ENCODE measurements around the gene SYT13. TPM values are rescaled to one million over a fixed set of nuclear protein-coding genes. Genes with fewer than 3 reads are reported as not detected.
A peak's percentile ranks its signal among the peaks of the same experiment; 100 is the strongest.

The SYT13 gene
- total RNA-seq, 1 donor from 2014 or later, result 6.4 TPM

- DNase-seq (no peak), ATAC-seq (ENCODE audit: poor library complexity) (no peak)
- intact Hi-C loops (cut with DNase I), result no loop called here
Measured at GRCh38 chr11:45318516-45318915, 32.4 kb upstream of the SYT13 start.

GRCh38 chr11:45316258-45316657, 30.1 kb upstream of the SYT13 start:
- intact Hi-C loops (cut with DNase I), result no loop called here
- DNase-seq (no peak), ATAC-seq (ENCODE audit: poor library complexity) (no peak)

DNA sequence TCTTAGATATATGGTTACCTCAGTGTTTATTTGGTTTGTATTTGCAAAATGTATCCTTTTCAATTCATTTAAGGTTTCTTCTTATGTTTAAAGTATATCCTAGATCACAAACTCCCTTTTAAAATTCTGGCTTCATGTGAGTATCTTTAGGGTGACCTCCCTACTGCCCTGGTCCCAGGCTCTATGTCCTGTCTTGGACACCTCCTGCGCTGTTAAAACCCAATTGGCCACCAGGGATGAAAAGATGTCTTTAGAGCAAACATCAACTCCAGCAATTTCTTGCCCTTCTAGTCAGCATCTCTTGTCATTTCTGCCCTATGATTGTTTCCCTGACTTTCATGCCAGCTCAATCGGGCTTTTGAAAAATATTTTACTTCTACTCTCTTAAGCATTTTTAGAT, 28.8 kb upstream of the SYT13 start:
- no peak for ATAC-seq (ENCODE audit: poor library complexity)
- DNase-seq, result no peak
- intact Hi-C loops (cut with DNase I), result no loop called here

GRCh38 chr11:45313171-45313865, 27.2 kb upstream of the SYT13 start:
- DNase-seq (no peak), ATAC-seq (ENCODE audit: poor library complexity) (no peak)
- intact Hi-C loops (cut with DNase I), result no loop called here

DNA sequence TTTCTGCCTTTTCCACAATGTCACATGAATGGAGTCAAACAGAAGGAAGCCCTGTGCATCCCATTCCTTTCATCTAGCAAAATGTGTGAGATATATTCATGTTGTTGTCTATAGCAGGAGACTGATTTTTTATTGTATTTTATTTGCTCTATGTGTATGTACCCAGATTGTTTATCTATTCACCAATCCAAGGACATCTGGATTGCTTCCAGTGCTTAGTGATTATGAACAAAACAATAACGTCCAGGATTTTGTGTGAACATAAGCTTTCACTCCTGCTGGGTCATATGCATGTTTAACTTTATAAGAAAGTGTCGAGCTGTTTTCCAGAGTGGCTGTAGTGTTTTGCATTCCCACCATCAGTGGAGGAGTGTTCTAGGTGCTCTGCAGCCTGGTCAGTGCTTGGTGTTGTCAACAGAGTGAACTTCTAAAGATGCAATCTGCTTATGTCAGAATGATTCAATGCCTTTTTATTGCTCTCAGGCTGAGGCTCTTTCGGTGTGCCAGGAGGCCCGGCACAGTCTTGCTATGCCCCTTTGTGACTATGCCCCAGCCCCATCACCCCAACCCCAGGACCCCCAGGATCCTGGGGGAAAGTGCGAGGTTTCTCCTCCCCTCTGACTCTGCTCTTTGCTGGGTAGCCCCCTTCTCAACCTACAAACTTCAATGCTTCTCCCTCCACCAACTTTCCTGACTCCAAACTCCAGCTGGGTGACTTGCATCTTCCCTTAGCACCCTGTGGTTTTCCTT, 19.9 kb upstream of the SYT13 start:
- DNase-seq (no peak), ATAC-seq (ENCODE audit: poor library complexity) (no peak)
- intact Hi-C loops (cut with DNase I), result no loop called here

DNA sequence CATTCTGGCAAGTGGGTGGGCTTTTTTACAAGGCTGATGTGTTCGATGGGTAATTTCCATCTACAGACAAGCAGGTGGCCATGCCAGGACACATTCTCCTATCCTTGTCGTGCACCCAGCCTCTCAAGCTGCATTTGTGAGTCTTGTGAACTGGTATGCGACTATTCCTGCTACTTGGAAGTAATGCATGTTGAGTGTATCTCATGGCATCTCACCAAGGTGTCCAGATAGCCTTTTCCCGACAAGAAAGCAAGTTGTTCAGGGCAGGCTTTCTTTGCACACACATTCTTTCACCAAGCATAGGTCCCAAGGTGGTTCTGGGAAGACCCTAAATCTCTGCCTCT, 18.8 kb upstream of the SYT13 start:
- DNase-seq, result no peak
- intact Hi-C loops (cut with DNase I), result no loop called here

GRCh38 chr11:45304111-45304991, 18.2 kb upstream of the SYT13 start:
- intact Hi-C loops (cut with DNase I), result no loop called here
- ATAC-seq (ENCODE audit: poor library complexity), result no peak

More for the DNA sequence above, 18.8 kb upstream of the SYT13 start:
- no peak for ATAC-seq (ENCODE audit: poor library complexity)

DNA sequence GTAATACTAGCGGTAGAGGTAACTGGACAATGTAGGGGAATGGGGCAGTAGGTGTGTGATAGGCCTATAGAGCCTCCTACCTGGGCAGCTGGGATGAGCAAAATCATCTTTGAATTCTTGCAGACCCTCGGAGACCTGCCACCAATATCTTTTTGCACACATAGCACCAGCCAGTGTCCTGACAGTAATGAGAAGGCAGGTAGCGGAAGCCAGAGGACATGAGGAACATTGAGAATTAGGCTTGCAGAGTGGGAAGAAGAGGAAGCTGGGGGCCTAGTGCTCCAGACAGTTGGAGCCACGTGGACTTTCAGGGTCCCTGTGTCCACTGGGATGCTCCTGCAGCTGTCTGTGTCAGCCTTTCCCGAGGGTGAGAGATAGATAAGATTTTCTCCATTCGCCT, 17.2 kb upstream of the SYT13 start:
- no peak for DNase-seq
- intact Hi-C loops (cut with DNase I), result no loop called here
- ATAC-seq (ENCODE audit: poor library complexity), result no peak

More at GRCh38 chr11:45304111-45304991, 18.2 kb upstream of the SYT13 start:
- no peak for DNase-seq

- ATAC-seq (ENCODE audit: poor library complexity), result no peak
- DNase-seq, result no peak
- intact Hi-C loops (cut with DNase I), result no loop called here
Measured at GRCh38 chr11:45301537-45302246, 15.6 kb upstream of the SYT13 start.

GRCh38 chr11:45300715-45301114, 14.6 kb upstream of the SYT13 start:
- intact Hi-C loops (cut with DNase I), result no loop called here
- no peak for ATAC-seq (ENCODE audit: poor library complexity)
- DNase-seq, result no peak

DNA sequence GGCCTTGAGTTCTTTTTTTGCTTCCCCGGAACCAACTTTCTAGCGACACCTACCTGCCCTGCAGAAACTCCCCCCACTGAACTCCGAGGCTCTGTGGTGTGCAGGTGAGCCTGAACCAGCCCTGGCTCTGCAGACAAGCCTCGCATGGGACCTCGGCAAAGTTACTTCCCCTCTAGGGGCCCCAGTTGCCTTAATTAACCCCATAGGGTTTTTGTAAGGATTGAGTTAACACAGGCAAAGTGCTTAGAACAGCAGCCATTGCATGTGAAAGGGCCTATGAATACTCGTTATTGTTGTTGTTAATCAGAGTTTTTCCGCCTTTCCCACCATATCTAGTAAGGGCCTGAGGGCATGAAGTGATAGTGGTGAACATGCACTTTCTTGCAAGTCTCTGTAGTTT, 12.6 kb upstream of the SYT13 start:
- intact Hi-C loops (cut with DNase I), result loop anchor here (10.0 kb wide), 1 partner anchor 364 kb away; no protein-coding TSS in a partner anchor
- ATAC-seq (ENCODE audit: poor library complexity) (no peak), DNase-seq (no peak)

DNA sequence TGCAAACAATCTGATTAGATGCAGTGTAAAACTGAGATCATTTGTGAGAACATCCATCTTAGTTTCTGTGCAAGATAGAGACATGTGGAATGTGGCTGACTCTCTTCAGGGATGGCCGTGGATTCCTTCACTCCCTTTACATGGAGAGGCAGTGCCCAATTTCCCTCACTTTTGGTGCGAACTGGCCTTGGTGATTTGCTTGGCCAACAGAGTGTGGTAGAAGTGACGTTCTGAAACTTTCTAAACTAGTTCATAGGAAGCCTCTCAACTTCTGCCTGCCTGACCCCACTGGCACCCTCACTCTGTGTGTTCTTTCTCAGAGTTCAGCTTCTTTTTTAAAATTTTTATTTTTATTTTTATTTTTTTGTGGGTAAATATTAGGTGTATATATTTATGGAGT, 9.9 kb upstream of the SYT13 start:
- intact Hi-C loops (cut with DNase I), result loop anchor here (10.0 kb wide), 1 partner anchor 361 kb away; no protein-coding TSS in a partner anchor
- ATAC-seq (ENCODE audit: poor library complexity), result no peak

GRCh38 chr11:45294499-45294898, 8.4 kb upstream of the SYT13 start:
- intact Hi-C loops (cut with DNase I), result loop anchor here (10.0 kb wide), 1 partner anchor 360 kb away; no protein-coding TSS in a partner anchor
- DNase-seq, result no peak
- ATAC-seq (ENCODE audit: poor library complexity), result no peak

More for the DNA sequence above, 9.9 kb upstream of the SYT13 start:
- no peak for DNase-seq

- DNase-seq (peak; percentile 79), ATAC-seq (ENCODE audit: poor library complexity) (peak; percentile 91)
- intact Hi-C loops (cut with DNase I), result loop anchor here (1.0 to 10.0 kb wide), 2 partner anchors 183 to 359 kb away; no protein-coding TSS in a partner anchor
Measured at GRCh38 chr11:45293566-45294192, 7.5 kb upstream of the SYT13 start.

GRCh38 chr11:45290586-45290985, 4.4 kb upstream of the SYT13 start:
- intact Hi-C loops (cut with DNase I), result loop anchor here (10.0 kb wide), 1 partner anchor 356 kb away; no protein-coding TSS in a partner anchor
- no peak for DNase-seq

DNA sequence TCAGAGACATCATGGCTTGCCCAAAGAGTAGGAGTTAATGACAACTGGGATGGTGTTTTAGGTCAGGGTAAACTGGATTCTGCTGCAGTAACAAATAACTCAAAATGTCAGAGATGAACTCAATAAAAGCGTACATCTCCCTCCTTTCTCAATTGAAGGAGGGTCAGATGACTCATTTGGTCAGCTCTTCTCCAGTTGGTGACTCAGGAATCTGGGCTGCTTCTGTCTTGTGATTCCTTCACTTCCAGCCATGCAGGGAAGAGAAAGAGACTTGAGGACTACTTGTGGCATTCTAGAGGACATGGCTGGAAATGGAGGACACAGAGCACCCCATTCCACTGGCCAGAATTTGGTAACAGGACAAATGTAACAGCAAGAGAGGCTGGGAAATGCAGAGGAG, 3.2 kb upstream of the SYT13 start:
- no peak for DNase-seq
- ATAC-seq (ENCODE audit: poor library complexity), result no peak
- intact Hi-C loops (cut with DNase I), result no loop called here

More at GRCh38 chr11:45290586-45290985, 4.4 kb upstream of the SYT13 start:
- ATAC-seq (ENCODE audit: poor library complexity), result no peak

- DNase-seq (no peak), ATAC-seq (ENCODE audit: poor library complexity) (no peak)
- intact Hi-C loops (cut with DNase I), result no loop called here
Measured at GRCh38 chr11:45288339-45288738, 2.2 kb upstream of the SYT13 start.

- ATAC-seq (ENCODE audit: poor library complexity) (no peak), DNase-seq (no peak)
- intact Hi-C loops (cut with DNase I), result no loop called here
Measured at GRCh38 chr11:45287316-45287903, 1.3 kb upstream of the SYT13 start.

Data from Right ventricle myocardium superior (tissue), 1 donor.